Kidney (tissue), 14 donors: Measurements from ENCODE around the gene TVP23A. TPM values are rescaled to one million over a fixed set of nuclear protein-coding genes. Genes with fewer than 3 reads are reported as not detected.

Experiments
- DNase-seq, 5 donors: peaks; one replicate each; pipeline ENCODE4 v3.0.0-alpha.2; 2013 to 2020
- FAIRE-seq: peaks from 2 replicates; lab custom pipeline; 2012; peaks lifted over from hg19 to GRCh38; lab: Jason Lieb, UNC
- H3K27ac ChIP-seq, 2 donors: one replicate each; pipeline ENCODE4 v1.7.0; 2013; ENCODE audit warnings: low read depth in 2 of 2, low read length in 2 of 2, inconsistent platforms in 1 of 2
- H3K27me3 ChIP-seq: one replicate; pipeline ENCODE4 v1.7.1; 2013; ENCODE audit warnings: low read length, inconsistent platforms; ENCODE audit not compliant: control insufficient read depth, insufficient read depth
- H3K36me3 ChIP-seq, 3 donors: one replicate each; pipeline versions ENCODE4 v1.7.0 to v1.7.1; 2013; ENCODE audit warnings: low read length in 3 of 3, control low read depth in 1 of 3, inconsistent platforms in 1 of 3; ENCODE audit not compliant: insufficient read depth in 3 of 3, control insufficient read depth in 2 of 3
- H3K4me1 ChIP-seq, 3 donors: one replicate each; pipeline versions ENCODE4 v1.7.0 to v1.7.1; 2013; ENCODE audit warnings: low read length in 3 of 3, inconsistent platforms in 1 of 3, low read depth in 1 of 3; ENCODE audit not compliant: control insufficient read depth in 2 of 3, insufficient read depth in 2 of 3
- H3K4me3 ChIP-seq, 3 donors: one replicate each; pipeline versions ENCODE4 v1.7.0 to v1.8.1; 2013; ENCODE audit warnings: low read length in 3 of 3, control low read depth in 1 of 3, inconsistent platforms in 1 of 3
- H3K9ac ChIP-seq, 3 donors: one replicate each; pipeline versions ENCODE4 v1.7.0 to v1.7.1; 2013; ENCODE audit warnings: low read length in 3 of 3, control low read depth in 1 of 3, inconsistent platforms in 1 of 3
- H3K9me3 ChIP-seq, 3 donors: one replicate each; pipeline versions ENCODE4 v1.7.0 to v1.7.1; 2013; ENCODE audit warnings: low read length in 3 of 3, control low read depth in 1 of 3, inconsistent platforms in 1 of 3; ENCODE audit not compliant: control insufficient read depth in 2 of 3, insufficient read depth in 1 of 3
- CTCF ChIP-seq: IDR thresholded peaks from 3 replicates; pipeline ENCODE4 v1.5.1; 2012; ENCODE audit warnings: mild to moderate bottlenecking, moderate library complexity, borderline replicate concordance; ENCODE audit not compliant: insufficient read depth; ENCODE audit errors: extremely low read depth
- intact Hi-C: fragments of 100-400 bp; cut with DNase I; formaldehyde crosslinking; loops from one replicate; pipeline ENCODE4 v1.11.1; 2022
- polyA plus RNA-seq: library from polyadenylated mRNA; stranded (reverse); fragments of 350-450 nt; fragmentation: Illumina TruSeq; extraction: RNeasy Lipid Tissue Mini Kit (QIAGEN cat#74804); gene quantifications from one replicate; pipeline ENCODE4 v1.2.3, GENCODE V29; 2014; ENCODE audit warnings: low read depth, low replicate concordance; ENCODE audit not compliant: insufficient read depth
- total RNA-seq: library from RNA; stranded (reverse); fragmentation: NEBNext Ultra II Directional; extraction: Animal tissue kit (Norgen Biotek cat#: 25700); gene quantifications from one replicate; pipeline ENCODE4 v1.2.1, GENCODE V29; 2021
- donor health status: control.
- donor health status: control.
- donor health status: control.
- donor health status: control.
- donor health status: control.
- donor health status: DM: yes; HTN: yes; CAD: no.
- donor health status: Normal renal cell carcinoma (clear cell type).

TVP23A gene
- total and polyA plus RNA-seq, 2 donors from 2014 or later, result 0.19 TPM; not detected in 1

- intact Hi-C loops, result no loop called here
- DNase-seq, result no peak
- no peak overlapping the region for H3K4me3 ChIP-seq
- H3K27me3 ChIP-seq, result no peaks in the 10 kb centered on the region
- no peaks in the 10 kb centered on the region for H3K4me1 ChIP-seq
- H3K9me3 ChIP-seq, result no peaks in the 10 kb centered on the region
- no peak overlapping the region for H3K27ac ChIP-seq
- no peak for FAIRE-seq
- no peak for TF ChIP-seq CTCF
- no peaks in the 10 kb centered on the region for H3K36me3 ChIP-seq
- no peak overlapping the region for H3K9ac ChIP-seq
Measured at GRCh38 chr16:10859020-10859419, 40.4 kb upstream of the TVP23A start.

- Histone ChIP-seq H3K4me1 (no peaks in the 10 kb centered on the region), H3K4me3 (no peak overlapping the region), H3K27me3 (no peaks in the 10 kb centered on the region), H3K27ac (no peak overlapping the region), H3K36me3 (no peaks in the 10 kb centered on the region), H3K9me3 (no peaks in the 10 kb centered on the region), H3K9ac (no peak overlapping the region)
- no peak for DNase-seq
- TF ChIP-seq CTCF, result no peak
- intact Hi-C loops, result no loop called here
- FAIRE-seq, result no peak
Measured at GRCh38 chr16:10858203-10858602, 39.6 kb upstream of the TVP23A start.

- intact Hi-C loops, result no loop called here
- H3K27me3 ChIP-seq, result no peaks in the 10 kb centered on the region
- no peak for FAIRE-seq
Measured at GRCh38 chr16:10856042-10856441, 37.4 kb upstream of the TVP23A start.

More at GRCh38 chr16:10856042-10856441, 37.4 kb upstream of the TVP23A start:
- Histone ChIP-seq H3K9me3 (no peaks in the 10 kb centered on the region), H3K4me3 (no peak overlapping the region), H3K36me3 (no peaks in the 10 kb centered on the region), H3K4me1 (no peaks in the 10 kb centered on the region), H3K9ac (no peak overlapping the region), H3K27ac (no peak overlapping the region)
- no peak for TF ChIP-seq CTCF
- DNase-seq, result no peak
